Activated CD4-positive, alpha-beta T cell treated with anti-CD3 and anti-CD28 coated beads, Interleukin-2, amount 50 U/mL, for 48 hours (primary cell): ENCODE measurements around the gene CSNK1E.

ENCODE experiments used
- DNase-seq, 2 experiments: peaks; one replicate each; pipeline ENCODE4 v3.0.0-alpha.2; 2020

The CSNK1E gene

DNA sequence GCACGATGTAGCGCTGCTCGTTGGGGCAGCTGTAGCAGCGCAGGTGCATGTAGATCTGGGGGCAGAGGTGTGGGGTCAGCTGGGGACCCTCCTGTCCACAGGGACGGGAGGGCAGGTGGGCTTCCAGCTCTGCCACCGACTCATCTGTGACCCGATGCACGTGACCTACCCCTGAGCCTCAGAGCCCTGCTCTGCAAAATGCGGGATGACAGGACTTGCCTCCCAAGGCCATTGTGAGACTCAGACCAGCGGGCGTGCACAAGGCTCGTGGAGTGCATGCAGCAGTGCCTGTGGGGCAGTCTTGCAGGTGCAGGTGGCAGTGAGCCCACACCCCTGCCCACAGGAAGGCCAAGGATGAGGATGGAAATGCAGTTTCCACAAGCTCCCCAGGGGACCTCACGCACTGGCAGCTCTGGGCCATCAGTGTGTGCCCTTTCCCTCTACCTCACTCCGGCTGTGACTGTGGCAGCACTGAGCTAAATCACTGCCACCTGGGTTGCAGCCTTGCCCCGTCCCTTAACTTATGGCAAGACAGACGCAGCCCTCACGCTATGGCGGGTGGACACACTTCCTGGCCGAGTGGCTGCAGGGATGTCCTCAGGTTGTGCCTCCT lies 71.1 kb downstream of the CSNK1E start:
- no peak for DNase-seq

GRCh38 chr22:38244106-38244505 lies 73.1 kb downstream of the CSNK1E start:
- DNase-seq = no peak

DNA sequence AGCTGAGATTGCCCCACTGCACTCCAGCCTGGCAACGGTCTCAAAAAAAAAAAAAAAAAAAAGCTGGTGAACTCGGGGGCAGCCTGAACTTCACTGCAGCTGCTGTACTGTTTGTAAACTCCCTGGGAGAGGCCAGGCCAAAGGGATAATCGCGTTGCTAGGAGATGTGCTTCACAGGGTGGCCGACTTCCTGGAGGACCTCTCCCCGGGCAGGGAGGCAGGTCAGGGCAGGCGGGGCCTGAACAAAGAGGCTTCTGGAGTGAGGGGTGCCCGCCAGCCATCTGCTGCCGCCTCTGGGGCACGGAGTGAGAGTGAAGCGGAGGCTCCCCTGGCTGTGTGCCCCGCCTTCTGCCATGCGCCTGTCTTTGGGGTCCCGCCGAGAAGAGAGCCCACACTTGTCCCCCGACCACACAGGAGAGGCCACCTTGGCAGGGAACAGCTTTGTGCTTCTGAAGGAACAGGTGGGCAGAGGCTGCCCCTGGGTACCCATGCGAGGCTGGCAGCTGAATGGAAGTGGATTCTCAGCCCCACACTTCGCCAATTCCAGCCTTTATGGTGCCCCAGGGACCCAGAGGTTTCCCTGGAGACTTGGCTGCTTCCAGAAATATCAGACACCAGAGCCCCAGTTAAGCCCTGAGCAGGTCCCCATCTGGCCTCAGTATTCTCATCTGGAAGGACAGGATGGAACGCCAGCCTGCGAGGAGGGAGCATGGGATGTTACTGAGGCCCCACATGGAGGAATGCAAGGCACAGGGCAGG lies 74.0 kb downstream of the CSNK1E start:
- DNase-seq = no peak

GRCh38 chr22:38240734-38241252 lies 76.4 kb downstream of the CSNK1E start:
- DNase-seq = no peak
